ENCODE data around the gene CINP.

CINP gene

DNA sequence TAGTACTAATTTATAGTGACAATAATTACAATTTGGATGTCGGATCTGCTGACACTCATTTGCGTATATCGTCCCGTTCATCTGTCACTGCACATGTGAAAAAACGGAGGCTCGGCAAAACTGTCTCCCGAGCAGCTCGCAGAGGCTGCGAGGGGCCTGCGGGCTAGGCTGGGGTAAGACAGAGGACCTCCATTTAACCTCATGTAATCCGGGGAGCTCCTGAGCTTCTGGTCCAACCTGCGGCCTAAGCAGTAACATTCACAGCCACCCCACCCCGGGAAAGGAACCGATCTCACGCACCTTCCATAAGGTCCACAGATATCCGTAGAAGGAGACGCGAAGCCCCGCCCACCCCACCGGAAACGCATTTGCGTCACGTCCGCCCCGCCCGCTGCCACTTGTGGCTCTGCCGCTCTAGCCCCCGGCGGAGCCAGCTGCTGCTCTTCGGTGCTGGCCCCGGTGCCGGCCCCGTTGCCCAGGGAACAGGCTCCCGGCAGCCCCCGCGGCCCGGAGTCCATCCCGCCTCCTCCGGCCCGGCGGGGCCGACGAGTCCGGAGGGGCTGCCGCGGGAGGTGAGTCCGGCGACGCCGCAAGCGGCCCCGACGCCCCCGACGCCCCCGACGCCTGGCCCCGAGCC lies at the start of gene CINP, which contains the start of gene TECPR2:
Gene CINP (minus strand): TSS at position 346 of the 637 bp plus-strand sequence. CDS start 39 bp downstream, at position 307.
Gene TECPR2 (plus strand): TSS at position 397 of the 637 bp plus-strand sequence. CDS start 13,781 bp downstream, outside the sequence.
- peak; percentile 96 for DNase-seq (ENCODE audit: low spot score)

GRCh38 chr14:102408724-102409123 lies 46.0 kb upstream of the CINP start:
- DNase-seq (ENCODE audit: low spot score), result peak; percentile 48

GRCh38 chr14:102407258-102407657 lies 44.6 kb upstream of the CINP start:
- no peak for DNase-seq (ENCODE audit: low spot score)

GRCh38 chr14:102403028-102403427 lies 40.3 kb upstream of the CINP start:
- no peak for DNase-seq (ENCODE audit: low spot score)

DNA sequence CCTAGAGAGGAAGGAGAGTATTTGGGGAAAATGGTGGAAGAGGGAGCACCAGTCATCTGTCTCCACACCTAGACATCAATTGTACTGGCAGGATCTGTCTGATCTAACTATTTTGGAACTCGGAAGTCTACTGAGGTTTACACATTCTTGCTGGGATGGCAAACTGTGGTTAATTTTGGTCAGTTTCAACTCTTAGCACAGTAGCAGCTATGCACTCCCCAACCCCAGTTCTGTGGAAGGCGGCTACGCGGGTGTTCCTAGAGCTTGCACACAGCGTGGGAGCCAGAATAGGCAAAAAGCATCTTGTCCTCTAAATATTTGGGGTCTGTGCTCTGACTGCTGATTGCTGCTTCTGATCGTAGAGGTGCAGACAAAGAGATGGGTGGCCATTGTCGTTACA lies 33.8 kb upstream of the CINP start:
- no peak for DNase-seq (ENCODE audit: low spot score)

DNA sequence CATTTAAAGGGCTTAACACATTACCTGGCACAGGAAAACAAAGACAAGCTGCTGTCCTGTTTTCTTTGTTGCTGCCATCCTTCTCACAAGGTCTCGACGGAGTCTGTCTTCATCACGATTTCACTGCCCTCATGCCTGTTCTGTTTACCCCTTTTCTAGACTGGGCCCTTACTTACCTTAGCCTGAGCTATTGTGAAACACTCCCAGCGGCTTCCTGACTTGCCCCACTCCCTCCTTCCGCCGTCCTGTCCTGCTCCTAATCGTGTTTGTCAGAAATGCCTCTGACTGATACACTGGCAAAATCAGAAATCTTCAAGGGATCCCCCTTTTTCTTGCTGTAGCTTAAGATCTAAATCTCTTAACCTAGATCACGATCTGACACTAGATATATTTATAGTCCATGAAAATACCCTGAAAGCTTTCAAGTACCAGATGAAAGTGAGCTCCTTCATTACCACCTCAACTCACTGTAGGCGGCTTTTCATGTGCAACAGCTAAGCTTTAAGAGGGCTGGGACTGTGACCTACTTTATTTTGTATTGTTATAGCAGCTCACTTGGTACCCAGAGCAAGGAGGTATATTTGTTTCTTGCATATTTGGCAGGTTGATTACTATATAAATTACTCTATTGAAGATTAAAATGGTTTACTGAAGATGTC lies 32.2 kb upstream of the CINP start:
- no peak for DNase-seq (ENCODE audit: low spot score)

DNA sequence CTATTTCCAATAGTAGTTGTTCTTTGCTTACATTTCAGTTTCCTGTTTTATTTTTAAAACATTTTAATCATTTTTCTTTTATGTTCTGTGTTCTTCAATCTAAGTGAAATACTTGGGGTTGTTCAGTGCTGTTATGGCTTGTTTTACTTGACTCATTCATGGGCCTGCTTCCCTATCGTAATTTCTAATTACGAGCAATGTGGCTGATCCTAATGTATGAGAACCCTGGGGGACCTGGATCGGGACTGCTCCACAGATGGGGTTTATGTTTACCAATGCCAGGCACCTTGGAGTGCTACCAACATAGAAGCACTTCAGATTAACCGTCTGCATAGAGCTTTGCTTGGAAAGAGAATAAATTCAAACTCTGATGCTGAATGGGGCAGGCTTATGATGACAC lies 29.8 kb upstream of the CINP start:
- peak; percentile 96 for DNase-seq (ENCODE audit: low spot score)

GRCh38 chr14:102390064-102390855 lies 27.6 kb upstream of the CINP start:
- DNase-seq (ENCODE audit: low spot score), result no peak

- no peak for DNase-seq (ENCODE audit: low spot score)
Measured at GRCh38 chr14:102389246-102389645, 26.6 kb upstream of the CINP start.

- DNase-seq (ENCODE audit: low spot score), result no peak
Measured at GRCh38 chr14:102387086-102387485, 24.4 kb upstream of the CINP start.

DNA sequence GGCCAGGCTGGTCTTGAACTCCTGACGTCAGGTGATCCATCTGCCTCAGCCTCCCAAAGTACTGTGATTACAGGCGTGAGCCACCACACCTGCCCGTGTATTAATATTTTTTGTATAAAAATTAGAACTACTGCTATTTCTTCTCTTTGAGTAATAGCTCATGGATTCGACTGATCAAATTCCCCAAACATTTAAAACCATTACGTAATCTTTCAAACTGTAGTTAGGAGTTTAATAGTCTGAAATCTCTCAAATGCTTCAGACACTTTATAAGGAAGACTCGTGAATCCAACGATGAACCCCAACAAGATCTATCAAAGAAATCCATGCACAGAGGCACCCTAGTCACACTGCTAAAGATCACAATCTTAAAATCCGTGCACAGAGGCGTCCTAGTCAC lies 16.1 kb upstream of the CINP start:
- DNase-seq (ENCODE audit: low spot score), result no peak

GRCh38 chr14:102377696-102378095 lies 15.0 kb upstream of the CINP start:
- no peak for DNase-seq (ENCODE audit: low spot score)

DNA sequence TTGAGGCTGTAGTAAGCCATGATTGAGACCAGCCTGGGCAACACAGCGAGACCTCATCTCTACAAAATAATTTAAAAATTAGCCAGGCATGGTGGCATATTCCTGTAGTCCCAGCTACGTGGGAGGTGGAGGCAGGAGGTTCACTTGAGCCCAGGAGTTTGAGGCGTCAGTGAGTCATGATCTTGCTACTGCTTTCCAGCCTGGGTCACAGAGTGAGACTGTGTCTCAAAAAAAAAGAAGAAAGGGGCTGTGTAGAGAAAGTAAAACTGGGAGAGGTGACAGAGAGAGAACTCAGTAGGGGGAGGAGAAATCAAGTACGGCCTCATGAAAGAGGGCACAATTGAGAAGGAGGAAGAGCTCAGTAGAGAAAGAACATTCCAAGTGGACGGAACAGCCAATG lies 12.4 kb upstream of the CINP start:
- no peak for DNase-seq (ENCODE audit: low spot score)

DNA sequence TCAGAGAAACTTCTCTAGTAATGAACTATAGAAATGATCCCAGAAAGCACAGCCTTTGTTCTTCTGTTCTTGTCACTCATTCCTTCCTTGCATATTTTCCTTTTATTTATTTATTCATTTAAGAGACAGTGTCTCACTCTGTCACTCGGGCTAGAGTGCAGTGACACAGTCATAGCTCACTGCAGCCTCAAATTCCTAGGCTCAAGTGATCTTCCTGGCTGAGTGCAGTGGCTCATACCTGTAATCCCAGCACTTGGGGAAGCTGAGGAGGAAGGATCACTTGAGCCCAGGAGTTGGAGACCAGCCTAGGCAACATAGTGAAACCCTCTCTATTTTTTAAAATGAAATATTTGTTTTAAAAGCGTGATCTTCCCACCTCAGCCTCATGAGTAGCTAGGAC lies 11.6 kb upstream of the CINP start:
- no peak for DNase-seq (ENCODE audit: low spot score)

DNA sequence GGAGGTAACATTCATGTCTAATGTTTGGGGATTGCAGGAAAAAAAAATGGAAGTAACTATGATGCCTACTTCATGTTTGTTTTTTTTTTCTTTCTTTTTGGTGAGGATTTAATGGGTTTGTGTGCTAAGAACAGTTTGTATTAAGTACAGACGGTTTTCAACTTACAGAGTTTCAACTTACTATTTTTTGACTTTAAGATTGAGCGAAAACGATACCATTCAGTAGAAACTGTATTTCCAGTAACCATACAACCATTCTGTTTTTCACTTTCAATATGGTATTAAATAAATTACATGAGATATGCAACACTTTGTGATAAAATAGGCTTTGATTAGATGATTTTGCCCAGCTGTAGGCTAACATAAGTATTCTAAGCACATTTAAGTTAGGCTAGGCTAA lies 10.4 kb upstream of the CINP start:
- no peak for DNase-seq (ENCODE audit: low spot score)

DNA sequence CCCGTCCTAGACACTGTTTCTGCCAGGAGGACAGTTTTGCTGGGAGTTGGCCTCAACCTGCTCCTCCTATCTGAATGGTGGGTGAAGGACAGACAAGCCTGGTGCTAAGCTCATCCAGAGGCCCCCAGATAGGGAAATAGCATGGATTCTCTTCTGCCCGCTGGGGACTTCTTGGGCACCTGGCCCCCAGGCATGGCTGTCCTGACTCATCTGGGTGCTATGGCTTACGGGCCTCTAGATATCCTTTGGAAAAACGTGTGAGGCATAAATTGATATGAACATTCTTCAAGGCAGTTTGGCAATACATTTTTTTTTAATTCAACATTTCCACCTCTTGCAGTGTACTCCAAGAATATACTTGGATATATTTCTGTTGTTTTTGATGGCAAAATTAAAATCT lies 8.7 kb upstream of the CINP start:
- DNase-seq (ENCODE audit: low spot score), result no peak

GRCh38 chr14:102370305-102370809 lies 7.7 kb upstream of the CINP start:
- DNase-seq (ENCODE audit: low spot score), result no peak

- peak; percentile 43 for DNase-seq (ENCODE audit: low spot score)
Measured at GRCh38 chr14:102363182-102363943, 673 bp upstream of the CINP start.

- DNase-seq (ENCODE audit: low spot score), result no peak
Measured at GRCh38 chr14:102362084-102362483, 606 bp downstream of the CINP start.

DNA sequence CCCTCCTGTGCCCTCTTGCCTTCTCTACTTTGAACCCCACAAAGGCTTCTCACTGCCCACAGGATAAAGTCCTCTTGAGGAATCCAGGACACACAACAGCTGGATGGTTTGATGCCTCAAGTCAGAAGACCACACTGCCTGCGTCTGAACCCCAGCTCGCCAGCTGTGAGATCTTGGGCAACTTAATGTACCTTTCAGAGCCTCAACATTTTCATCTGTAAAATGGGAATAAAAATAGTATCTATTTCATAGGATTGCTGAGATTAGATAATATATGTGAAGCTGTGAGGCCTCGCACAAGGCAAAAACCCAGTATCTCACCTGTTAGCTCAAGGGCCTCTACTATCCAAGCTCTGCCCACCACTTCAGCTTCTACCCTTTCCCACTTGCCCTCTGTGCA lies 2.3 kb downstream of the CINP start:
- no peak for DNase-seq (ENCODE audit: low spot score)

GRCh38 chr14:102359341-102359740 lies 3.3 kb downstream of the CINP start:
- DNase-seq (ENCODE audit: low spot score), result no peak

DNA sequence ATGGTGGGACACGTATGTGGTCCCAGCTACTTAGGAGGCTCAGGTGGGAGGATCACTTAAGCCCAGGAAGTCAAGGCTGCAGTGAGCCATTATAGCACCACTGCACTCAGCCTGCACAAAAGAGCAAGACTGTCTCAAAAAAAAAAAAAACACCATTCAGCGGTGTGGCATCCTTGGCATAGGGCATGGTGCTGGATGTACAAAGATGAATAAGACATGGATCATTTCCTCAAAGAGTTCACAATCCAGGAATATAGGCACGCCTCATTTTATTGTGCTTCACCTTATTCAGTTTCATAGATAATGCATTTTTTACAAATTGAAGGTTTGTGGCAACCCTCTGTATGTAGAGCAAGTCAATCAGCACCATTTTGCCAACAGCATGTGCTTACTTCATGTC lies 6.4 kb downstream of the CINP start:
- DNase-seq (ENCODE audit: low spot score), result no peak

Data from cerebellar cortex (tissue), 1 donor.